Measurements from ENCODE around the gene KRTAP9-4. TPM values are rescaled to one million over a fixed set of nuclear protein-coding genes. Genes with fewer than 3 reads are reported as not detected.
A peak's percentile ranks its signal among the peaks of the same experiment; 100 is the strongest.

The KRTAP9-4 gene
- total and polyA plus RNA-seq, 2 of the 8 experiments (the other 6 are each of a cell fraction or from before 2014, with no cell fraction given), result not detected

GRCh38 chr17:41231731-41232130, 17.8 kb upstream of the KRTAP9-4 start:
- Histone ChIP-seq H3K79me1 (ENCODE audit: low read depth, low read length) (no peaks in the 10 kb centered on the region), H3K36me3 (ENCODE audit: control insufficient read depth in 2 of 4, insufficient read depth in 4 of 4, low read length in 3 of 4) (no peaks in the 10 kb centered on the region), H2BK5ac (ENCODE audit: low read depth, low read length) (no peak overlapping the region), H2AK5ac (ENCODE audit: low read depth, low read length) (no peak overlapping the region), H2BK15ac (ENCODE audit: low read length) (0 out of 2 replicates have a peak overlapping the region, but pooled peaks have one; percentile 12), H2AFZ (ENCODE audit: low read length) (no peak overlapping the region), H3K9me3 (ENCODE audit: insufficient read depth in 2 of 2, low read depth in 1 of 2, low read length in 1 of 2) (no peaks in the 10 kb centered on the region), H4K5ac (ENCODE audit: insufficient read length, low read depth, low read length) (no peak overlapping the region), H3K4ac (replicated peaks; ENCODE audit: insufficient read length, low read depth, low read length) (no peak overlapping the region), H2BK20ac (ENCODE audit: low read length) (no peak overlapping the region), H4K20me1 (replicated peaks in 1 of 2; ENCODE audit: control insufficient read depth in 1 of 2, insufficient read depth in 2 of 2, low read length in 2 of 2) (no peaks in the 10 kb centered on the region), H3K27me3 (replicated peaks in 1 of 4; ENCODE audit: control insufficient read depth in 3 of 4, extremely low read depth in 1 of 4, insufficient read depth in 3 of 4, low read length in 3 of 4) (no peaks in the 10 kb centered on the region), H2BK12ac (ENCODE audit: low read depth, low read length) (no peak overlapping the region), H4K8ac (ENCODE audit: extremely low read depth, insufficient read depth, low read length) (no peak overlapping the region), H2BK120ac (replicated peaks; ENCODE audit: low read depth, low read length) (no peak overlapping the region), H3K23me2 (ENCODE audit: low read depth, low read length) (no peaks in the 10 kb centered on the region), H3K4me3 (ENCODE audit: extremely low read depth in 1 of 4, insufficient read depth in 2 of 4, low read depth in 3 of 4, low read length in 4 of 4) (no peak overlapping the region), H3K23ac (ENCODE audit: insufficient read length) (no peak overlapping the region), H3K4me1 (replicated peaks in 1 of 4; ENCODE audit: control insufficient read depth in 3 of 4, insufficient read depth in 4 of 4, low read length in 3 of 4) (no peaks in the 10 kb centered on the region; a peak in 1 of 7 replicates), H3K79me2 (ENCODE audit: control insufficient read depth in 1 of 2, insufficient read depth in 2 of 2, low read length in 2 of 2) (no peaks in the 10 kb centered on the region), H3K14ac (ENCODE audit: insufficient read length) (no peak overlapping the region), H3K4me2 (ENCODE audit: insufficient read depth in 1 of 2, low read depth in 2 of 2, low read length in 2 of 2) (no peak overlapping the region), H3K9ac (replicated peaks in 1 of 4; ENCODE audit: extremely low read depth in 1 of 4, low read depth in 3 of 4, low read length in 3 of 4) (no peak overlapping the region), H3K18ac (ENCODE audit: extremely low read depth, low read length) (no peak overlapping the region), H3K27ac (ENCODE audit: low read depth, low read length) (no peak overlapping the region), H4K91ac (replicated peaks; ENCODE audit: insufficient read length, low read length) (no peak overlapping the region), H3K56ac (replicated peaks; ENCODE audit: insufficient read length, low read depth, low read length) (no peak overlapping the region)
- ChIA-PET POLR2A (ENCODE audit: partially characterized antibody) (no interaction called here), CTCF (ENCODE audit: partially characterized antibody) (no interaction called here)
- 95% methylated on average over 6 of the region's 6 CpGs; no CpG with 5 or more reads in 1 of the 2 experiments for WGBS, 2 experiments (ENCODE audit: extremely low coverage in 1 of 2, insufficient coverage in 1 of 2, insufficient read length in 1 of 2, insufficient replicate concordance in 2 of 2, low coverage in 1 of 2, low lambda C conversion rate in 2 of 2, missing lambda C conversion rate in 1 of 2)
- TF ChIP-seq CBX8 (IDR thresholded peaks at IDR 0.05; ENCODE audit: borderline replicate concordance, low read depth, low read length) (no peak), CHD1 (IDR thresholded peaks at IDR 0.05; ENCODE audit: low read depth, low read length) (no peak)
- DNase-seq (ENCODE audit: low read depth in 1 of 2, low spot score in 2 of 2) (no peak), FAIRE-seq (no peak)
